Spinal cord (tissue), 10 donors: ENCODE data around the gene TMCO4. TPM values are rescaled to one million over a fixed set of nuclear protein-coding genes. Genes with fewer than 3 reads are reported as not detected.

Experiments
- DNase-seq, 6 donors: peaks; one replicate each; pipeline versions ENCODE4 v3.0.0 to v3.0.0-alpha.2; 2013 to 2015; ENCODE audit warnings: low spot score in 6 of 6, low read depth in 4 of 6
- H3K27ac ChIP-seq: one replicate; pipeline ENCODE4 v1.5.1; 2013; ENCODE audit warnings: low read depth, low read length, control low read depth
- H3K27me3 ChIP-seq: one replicate; pipeline ENCODE4 v1.6.1; 2013; ENCODE audit warnings: low read length; ENCODE audit not compliant: control insufficient read depth, insufficient read depth
- H3K36me3 ChIP-seq: one replicate; pipeline ENCODE4 v1.6.1; 2013; ENCODE audit warnings: low read length; ENCODE audit not compliant: control insufficient read depth, insufficient read depth
- H3K4me1 ChIP-seq: one replicate; pipeline ENCODE4 v1.6.1; 2013; ENCODE audit warnings: low read length; ENCODE audit not compliant: control insufficient read depth, insufficient read depth
- H3K4me3 ChIP-seq: one replicate; pipeline ENCODE4 v1.5.1; 2013; ENCODE audit warnings: low read depth, low read length, control low read depth
- H3K9me3 ChIP-seq: one replicate; pipeline ENCODE4 v1.6.1; 2013; ENCODE audit warnings: low read length; ENCODE audit not compliant: control insufficient read depth, insufficient read depth
- WGBS: methylation state at CpG from one replicate; pipeline ENCODE4 v1.1.5; 2013; ENCODE audit warnings: missing lambda C conversion rate; ENCODE audit not compliant: insufficient coverage; 5-methylcytosine and 5-hydroxymethylcytosine counted together
- polyA plus RNA-seq, 2 donors: library from polyadenylated mRNA; unstranded; fragments of 120-200 nt; gene quantifications; one replicate each; pipeline ENCODE4 v1.2.1, GENCODE V29; 2013; ENCODE audit not compliant: insufficient read length in 2 of 2
- total RNA-seq, 2 donors: library from RNA; depleted of rRNA in 1 of 2; stranded (reverse); fragments of 120-200 nt in 1 of 2; fragments of >200 nt in 1 of 2; gene quantifications; one replicate each; pipeline versions ENCODE4 v1.2.3 to v1.2.4, GENCODE V29; 2013 to 2014
- donor health status: healthy.

The TMCO4 gene
- total and polyA plus RNA-seq, 4 donors = 2.2 to 6.1 (median 3.2) TPM

- peaks cover 2% of the 10 kb centered on the region for H3K27me3 ChIP-seq
- WGBS = 60% methylated on average over 5 of the region's 12 CpGs
- H3K4me1 ChIP-seq = peaks cover 34% of the 10 kb centered on the region
- no peaks in the 10 kb centered on the region for H3K9me3 ChIP-seq
- no peak overlapping the region for H3K4me3 ChIP-seq
- peak overlapping the region; percentile 64 for H3K27ac ChIP-seq
- peak in 1 of 6 donors; percentile 11 for DNase-seq
- peaks cover 18% of the 10 kb centered on the region for H3K36me3 ChIP-seq
Measured at GRCh38 chr1:19650416-19651140, 149.1 kb downstream of the TMCO4 start.

- H3K4me1 ChIP-seq = peaks cover 41% of the 10 kb centered on the region
- DNase-seq = peak in 1 of 6 donors; percentile 13
- no peak overlapping the region for H3K4me3 ChIP-seq
- peaks cover 9% of the 10 kb centered on the region for H3K27me3 ChIP-seq
- H3K9me3 ChIP-seq = no peaks in the 10 kb centered on the region
- 56% methylated on average over 6 of the region's 11 CpGs for WGBS
- no peak overlapping the region for H3K27ac ChIP-seq
- H3K36me3 ChIP-seq = peaks cover 10% of the 10 kb centered on the region
Measured at GRCh38 chr1:19648689-19649088, 151.0 kb downstream of the TMCO4 start.

- Histone ChIP-seq H3K4me3 (no peak overlapping the region), H3K27ac (no peak overlapping the region), H3K4me1 (peaks cover 41% of the 10 kb centered on the region), H3K9me3 (no peaks in the 10 kb centered on the region), H3K27me3 (peaks cover 13% of the 10 kb centered on the region), H3K36me3 (peaks cover 10% of the 10 kb centered on the region)
- 86% methylated on average over 14 of the region's 14 CpGs for WGBS
- no peak for DNase-seq
Measured at GRCh38 chr1:19648239-19648638, 151.5 kb downstream of the TMCO4 start.

- no peak for DNase-seq
- peaks cover 43% of the 10 kb centered on the region for H3K4me1 ChIP-seq
- H3K27me3 ChIP-seq = peaks cover 19% of the 10 kb centered on the region
- 72% methylated on average over 16 of the region's 16 CpGs for WGBS
- H3K27ac ChIP-seq = no peak overlapping the region
- H3K9me3 ChIP-seq = no peaks in the 10 kb centered on the region
- peaks cover 10% of the 10 kb centered on the region for H3K36me3 ChIP-seq
- H3K4me3 ChIP-seq = no peak overlapping the region
Measured at GRCh38 chr1:19647643-19648042, 152.1 kb downstream of the TMCO4 start.

DNA sequence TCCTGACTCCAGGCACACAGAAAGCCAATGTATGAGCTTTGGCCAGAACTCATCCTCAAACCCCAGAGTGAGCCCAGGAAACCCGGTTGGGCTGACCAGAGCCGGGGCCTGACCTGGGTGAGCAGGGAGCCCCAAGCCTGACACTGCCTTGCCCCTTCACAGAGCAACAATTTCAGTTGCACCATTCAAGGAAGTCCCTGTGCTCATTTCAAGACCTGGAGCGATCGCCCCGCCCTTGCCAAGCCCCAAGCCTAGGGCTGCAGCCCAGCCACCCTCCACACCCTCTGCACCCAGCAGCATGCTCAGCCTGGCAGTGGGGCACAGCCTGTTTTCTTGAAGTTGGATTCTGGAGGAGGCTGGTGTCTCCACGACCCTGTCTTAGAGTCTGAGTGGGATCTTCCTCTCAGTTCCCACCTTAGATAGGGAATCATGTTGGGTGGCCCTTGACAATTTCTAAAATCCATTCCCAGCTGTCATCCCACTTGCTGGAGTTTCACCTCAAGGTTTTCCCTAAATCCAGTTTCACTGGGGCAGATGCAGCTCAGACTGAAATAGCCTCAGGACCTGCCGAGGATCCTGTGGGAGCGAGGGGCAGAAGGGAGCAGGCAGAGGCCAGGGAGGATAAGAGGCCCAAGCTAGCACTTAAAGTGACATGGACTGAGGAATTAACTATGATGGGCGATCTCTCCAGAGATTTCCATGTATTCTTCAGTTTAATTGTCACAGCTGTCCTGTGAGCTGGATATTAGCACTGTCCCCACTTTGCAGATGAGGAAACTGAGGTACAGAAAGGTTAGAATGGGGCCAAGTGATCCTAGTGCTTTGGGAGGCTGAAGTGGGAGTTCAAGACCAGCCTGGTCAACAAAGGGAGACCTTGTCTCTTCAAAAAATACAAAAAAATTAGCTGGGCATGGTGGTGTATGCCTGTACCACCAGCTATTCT lies 153.1 kb downstream of the TMCO4 start:
- peak overlapping the region; percentile 70 for H3K4me3 ChIP-seq
- H3K9me3 ChIP-seq = no peaks in the 10 kb centered on the region
- peaks cover 43% of the 10 kb centered on the region for H3K4me1 ChIP-seq
- peaks cover 21% of the 10 kb centered on the region for H3K27me3 ChIP-seq
- no peak for DNase-seq
- peak overlapping the region; percentile 87 for H3K27ac ChIP-seq
- peaks cover 8% of the 10 kb centered on the region for H3K36me3 ChIP-seq
- 88% methylated on average over 5 of the region's 9 CpGs for WGBS

GRCh38 chr1:19645411-19646251 lies 154.1 kb downstream of the TMCO4 start:
- H3K4me3 ChIP-seq = peak overlapping the region; percentile 70
- no peak for DNase-seq
- H3K4me1 ChIP-seq = peaks cover 39% of the 10 kb centered on the region
- H3K27ac ChIP-seq = peak overlapping the region; percentile 87
- no peaks in the 10 kb centered on the region for H3K9me3 ChIP-seq
- H3K36me3 ChIP-seq = peaks cover 2% of the 10 kb centered on the region
- peaks cover 26% of the 10 kb centered on the region for H3K27me3 ChIP-seq
- WGBS = 41% methylated on average over 21 of the region's 30 CpGs

DNA sequence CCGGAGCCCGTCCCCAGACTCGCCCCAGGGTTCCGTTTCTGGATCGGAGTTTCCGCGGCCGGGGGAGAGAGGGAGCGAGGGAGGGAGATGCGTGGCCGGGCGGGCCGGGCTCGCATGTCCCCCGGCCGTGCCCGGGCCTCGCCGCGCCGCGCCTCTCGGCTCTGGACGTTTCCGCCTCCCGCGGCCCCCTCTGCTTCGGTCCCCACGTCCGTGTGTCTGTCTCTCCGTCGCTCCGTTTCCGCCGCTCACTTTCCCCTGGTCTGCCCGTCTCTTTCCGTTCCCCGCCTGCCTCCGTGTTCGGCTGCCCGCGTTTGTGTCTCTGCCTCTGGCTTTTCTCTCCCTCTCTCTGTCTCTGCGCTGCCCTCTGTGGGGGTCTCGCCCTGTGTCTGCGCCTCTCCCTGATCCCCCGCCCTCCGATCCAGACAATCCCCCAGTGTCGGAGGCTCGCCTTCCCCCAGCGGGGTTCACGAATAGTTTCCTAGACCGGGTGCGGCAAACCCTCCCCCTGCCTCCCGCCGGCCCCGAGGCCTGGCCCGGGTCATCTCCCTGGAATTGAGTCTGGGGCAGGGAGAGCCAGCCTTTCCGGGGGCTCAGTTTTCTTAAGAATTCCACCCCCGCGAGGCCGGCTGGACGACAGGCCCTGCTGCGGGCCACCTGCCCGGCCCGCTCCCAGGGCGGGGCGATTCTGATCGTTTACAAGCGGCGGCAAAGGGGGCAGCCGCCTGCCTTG lies 154.9 kb downstream of the TMCO4 start:
- peak in 2 of 6 donors; percentile 57 to 64 for DNase-seq
- WGBS = under 1% methylated on average over 68 of the region's 71 CpGs
- peak overlapping the region; percentile 70 for H3K4me3 ChIP-seq
- peaks cover 38% of the 10 kb centered on the region for H3K4me1 ChIP-seq
- no peaks in the 10 kb centered on the region for H3K9me3 ChIP-seq
- H3K27ac ChIP-seq = peak overlapping the region; percentile 87
- H3K27me3 ChIP-seq = peaks cover 26% of the 10 kb centered on the region
- H3K36me3 ChIP-seq = peaks cover 2% of the 10 kb centered on the region

- Histone ChIP-seq H3K27ac (peak overlapping the region; percentile 87), H3K4me1 (peaks cover 38% of the 10 kb centered on the region), H3K36me3 (peaks cover 2% of the 10 kb centered on the region), H3K9me3 (no peaks in the 10 kb centered on the region), H3K27me3 (peaks cover 26% of the 10 kb centered on the region), H3K4me3 (peak overlapping the region; percentile 70)
- DNase-seq = no peak
- WGBS = 0% methylated on average over 51 of the region's 51 CpGs
Measured at GRCh38 chr1:19644395-19644680, 155.4 kb downstream of the TMCO4 start.
